ENCODE results near the gene RAB24.

RAB24 gene

DNA sequence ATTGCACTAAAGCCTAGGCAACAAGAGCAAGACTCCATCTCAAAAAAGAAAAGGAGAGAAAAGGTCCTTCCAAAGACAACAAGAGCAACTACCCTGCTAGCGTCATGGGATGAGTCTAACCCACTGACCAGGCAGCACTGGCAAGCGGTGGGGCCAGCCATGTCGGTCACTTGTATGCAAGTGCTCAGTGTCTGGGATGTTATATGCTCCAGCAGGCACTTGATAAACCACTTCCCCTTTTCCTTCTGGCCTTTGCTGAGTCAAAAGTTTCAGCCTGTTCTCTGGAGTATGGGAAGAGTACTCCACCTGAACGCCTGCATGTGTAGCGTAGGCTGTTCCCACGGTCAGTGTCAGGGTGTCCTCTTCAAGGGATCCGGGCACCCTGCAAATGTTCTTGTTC lies 17.4 kb upstream of the RAB24 start:
- Histone ChIP-seq H3K27ac (ENCODE audit: insufficient read depth, low read length, poor library complexity, severe bottlenecking) (no peak overlapping the region), H3K4me1 (ENCODE audit: control insufficient read depth, insufficient read depth, low read length, poor library complexity, severe bottlenecking) (no peaks in the 10 kb centered on the region), H3K4me3 (ENCODE audit: insufficient read depth, low read depth, low read length, poor library complexity, severe bottlenecking) (no peak overlapping the region), H3K36me3 (ENCODE audit: control insufficient read depth, insufficient read depth, low read length) (no peaks in the 10 kb centered on the region), H3K27me3 (replicated peaks; ENCODE audit: control insufficient read depth, insufficient read depth, low read length, poor library complexity, severe bottlenecking) (no peaks in the 10 kb centered on the region), H3K9me3 (ENCODE audit: control insufficient read depth, low read length) (no peaks in the 10 kb centered on the region)
- no peak for DNase-seq

DNA sequence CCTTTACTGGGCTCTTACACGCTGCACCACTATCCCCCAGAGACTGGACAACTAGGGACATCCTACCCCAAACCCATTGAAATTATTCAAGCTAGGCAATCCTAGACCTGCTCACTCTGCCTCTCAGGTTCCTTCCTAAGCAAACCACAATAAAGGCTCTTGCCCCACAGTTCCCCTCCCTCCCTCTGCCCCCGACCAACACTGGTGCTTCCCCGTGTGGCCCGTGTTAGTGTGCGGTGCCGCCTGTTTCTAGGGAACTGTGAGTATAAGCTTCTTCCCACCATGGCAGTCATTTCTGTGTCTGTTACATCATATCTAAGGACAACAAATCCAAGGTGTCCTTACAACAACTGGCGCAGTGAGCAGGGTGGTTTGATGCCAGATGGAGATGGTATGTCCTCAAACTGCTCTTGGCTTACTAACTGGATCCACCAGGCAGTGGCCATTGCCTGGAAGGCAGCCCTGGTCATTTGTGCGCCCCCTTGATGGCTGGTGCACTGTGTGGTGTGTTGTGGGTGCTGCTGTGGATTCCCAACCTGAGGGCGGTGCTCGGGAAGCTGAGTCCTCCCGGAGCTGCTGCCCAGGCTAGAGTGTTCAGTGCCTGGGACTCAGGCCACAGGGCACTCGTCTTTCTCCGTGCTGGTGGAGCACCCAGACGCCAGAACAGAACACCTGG lies 16.5 kb upstream of the RAB24 start:
- Histone ChIP-seq H3K9me3 (ENCODE audit: control insufficient read depth, low read length) (no peaks in the 10 kb centered on the region), H3K4me3 (ENCODE audit: insufficient read depth, low read depth, low read length, poor library complexity, severe bottlenecking) (no peak overlapping the region), H3K27me3 (replicated peaks; ENCODE audit: control insufficient read depth, insufficient read depth, low read length, poor library complexity, severe bottlenecking) (no peaks in the 10 kb centered on the region), H3K36me3 (ENCODE audit: control insufficient read depth, insufficient read depth, low read length) (no peaks in the 10 kb centered on the region), H3K27ac (ENCODE audit: insufficient read depth, low read length, poor library complexity, severe bottlenecking) (no peak overlapping the region), H3K4me1 (ENCODE audit: control insufficient read depth, insufficient read depth, low read length, poor library complexity, severe bottlenecking) (no peaks in the 10 kb centered on the region)
- no peak for DNase-seq

DNA sequence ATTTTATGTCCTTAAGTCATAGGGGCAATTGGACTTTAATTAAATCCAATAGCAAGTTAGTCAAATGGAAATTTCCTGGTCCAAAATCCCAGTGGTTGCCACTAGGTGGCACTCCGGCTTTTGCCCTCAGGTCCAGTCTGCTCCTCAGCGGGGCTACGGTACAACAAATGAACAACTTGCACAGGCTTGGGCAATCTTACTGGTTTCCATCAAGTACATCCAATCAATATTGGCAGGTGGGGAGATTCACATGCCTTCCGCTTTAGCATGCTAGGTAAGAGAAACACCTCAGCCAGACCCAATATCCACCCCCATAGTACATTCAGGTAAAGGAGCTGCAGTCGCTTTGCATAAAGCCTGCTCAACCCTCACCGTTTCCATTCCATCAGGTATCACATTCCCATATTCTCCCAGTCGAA lies 14.4 kb upstream of the RAB24 start:
- H3K27ac ChIP-seq (ENCODE audit: insufficient read depth, low read length, poor library complexity, severe bottlenecking) = no peak overlapping the region
- peak; percentile 43 to 60 (median 55) for DNase-seq
- H3K4me1 ChIP-seq (ENCODE audit: control insufficient read depth, insufficient read depth, low read length, poor library complexity, severe bottlenecking) = peaks cover 2% of the 10 kb centered on the region
- no peaks in the 10 kb centered on the region for H3K27me3 ChIP-seq (replicated peaks; ENCODE audit: control insufficient read depth, insufficient read depth, low read length, poor library complexity, severe bottlenecking)
- H3K36me3 ChIP-seq (ENCODE audit: control insufficient read depth, insufficient read depth, low read length) = no peaks in the 10 kb centered on the region
- no peaks in the 10 kb centered on the region for H3K9me3 ChIP-seq (ENCODE audit: control insufficient read depth, low read length)
- H3K4me3 ChIP-seq (ENCODE audit: insufficient read depth, low read depth, low read length, poor library complexity, severe bottlenecking) = no peak overlapping the region

DNA sequence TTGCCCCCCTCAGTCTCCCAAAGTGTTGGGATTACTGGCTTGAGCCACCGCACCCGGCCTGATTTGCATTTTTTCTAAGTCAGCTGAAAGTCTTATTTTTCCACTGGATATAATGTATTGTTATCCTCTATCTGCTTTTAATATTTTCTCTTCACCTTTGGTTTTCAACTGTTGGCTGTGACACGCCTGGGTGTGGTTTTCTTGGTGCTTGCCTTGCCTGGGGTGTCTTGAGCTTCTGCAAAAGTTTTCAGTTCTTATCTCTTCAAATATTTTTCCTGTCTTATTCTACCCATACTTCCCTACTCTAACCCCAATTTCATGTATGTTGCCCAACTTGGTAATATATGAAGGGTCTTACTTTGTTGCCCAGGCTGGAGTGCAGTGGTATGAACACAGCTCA lies 12.5 kb upstream of the RAB24 start:
- DNase-seq = no peak
- no peak overlapping the region for H3K27ac ChIP-seq (ENCODE audit: insufficient read depth, low read length, poor library complexity, severe bottlenecking)
- no peaks in the 10 kb centered on the region for H3K9me3 ChIP-seq (ENCODE audit: control insufficient read depth, low read length)
- H3K36me3 ChIP-seq (ENCODE audit: control insufficient read depth, insufficient read depth, low read length) = no peaks in the 10 kb centered on the region
- H3K27me3 ChIP-seq (replicated peaks; ENCODE audit: control insufficient read depth, insufficient read depth, low read length, poor library complexity, severe bottlenecking) = no peaks in the 10 kb centered on the region
- peaks cover 18% of the 10 kb centered on the region for H3K4me1 ChIP-seq (ENCODE audit: control insufficient read depth, insufficient read depth, low read length, poor library complexity, severe bottlenecking)
- H3K4me3 ChIP-seq (ENCODE audit: insufficient read depth, low read depth, low read length, poor library complexity, severe bottlenecking) = no peak overlapping the region

GRCh38 chr5:177315411-177315810 lies 11.9 kb upstream of the RAB24 start:
- H3K9me3 ChIP-seq (ENCODE audit: control insufficient read depth, low read length) = no peaks in the 10 kb centered on the region
- DNase-seq = no peak
- no peaks in the 10 kb centered on the region for H3K36me3 ChIP-seq (ENCODE audit: control insufficient read depth, insufficient read depth, low read length)
- H3K4me3 ChIP-seq (ENCODE audit: insufficient read depth, low read depth, low read length, poor library complexity, severe bottlenecking) = no peak overlapping the region
- no peaks in the 10 kb centered on the region for H3K27me3 ChIP-seq (replicated peaks; ENCODE audit: control insufficient read depth, insufficient read depth, low read length, poor library complexity, severe bottlenecking)
- H3K4me1 ChIP-seq (ENCODE audit: control insufficient read depth, insufficient read depth, low read length, poor library complexity, severe bottlenecking) = peaks cover 24% of the 10 kb centered on the region
- H3K27ac ChIP-seq (ENCODE audit: insufficient read depth, low read length, poor library complexity, severe bottlenecking) = no peak overlapping the region

DNA sequence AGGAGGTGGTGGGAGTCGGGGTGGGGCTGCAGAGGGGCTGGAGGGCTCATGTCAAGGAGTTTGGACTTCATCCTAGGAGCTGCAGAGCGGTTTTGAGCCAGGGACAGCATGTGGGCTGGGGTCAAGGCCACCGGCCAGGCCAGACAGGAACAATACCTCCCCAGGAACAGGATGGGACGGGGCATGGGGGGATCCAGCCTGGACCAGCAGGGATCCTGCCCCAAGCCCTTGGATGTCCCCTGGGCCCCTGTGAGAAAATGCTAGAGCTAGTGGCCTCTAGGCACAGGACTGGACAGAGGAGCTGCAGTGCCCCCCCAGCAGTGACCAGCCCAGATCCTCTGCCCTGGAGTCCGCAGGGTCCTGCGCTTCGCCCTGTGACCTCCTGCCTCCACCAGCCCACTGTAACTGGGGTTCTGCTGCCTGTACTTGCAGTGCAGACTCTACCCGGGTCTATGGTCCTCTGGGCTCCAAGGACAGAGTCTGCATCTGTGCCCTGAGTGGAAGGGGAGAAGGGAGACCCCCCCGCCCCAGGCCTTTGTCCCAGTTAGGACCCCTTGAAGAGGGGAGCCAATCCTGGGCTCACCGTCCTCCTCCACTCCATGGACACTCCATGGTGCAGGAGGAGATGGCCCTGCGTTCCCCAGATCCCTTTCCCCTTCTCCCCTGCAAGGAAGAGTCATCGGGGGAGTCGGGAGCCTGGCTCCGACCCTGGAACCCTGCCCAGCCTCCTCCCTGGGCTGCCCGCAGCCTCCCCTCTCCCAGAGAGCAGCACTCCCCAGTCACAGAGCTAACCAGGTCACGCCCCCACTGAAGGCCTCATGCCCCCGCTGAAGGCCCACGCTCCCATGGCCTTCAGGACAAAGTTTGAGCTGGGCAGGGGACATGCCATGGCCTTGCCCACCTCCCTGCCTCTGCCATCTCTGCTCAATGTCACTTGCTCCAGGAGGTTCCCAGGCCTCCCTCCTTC lies 11.1 kb upstream of the RAB24 start:
- no peak overlapping the region for H3K27ac ChIP-seq (ENCODE audit: insufficient read depth, low read length, poor library complexity, severe bottlenecking)
- H3K27me3 ChIP-seq (replicated peaks; ENCODE audit: control insufficient read depth, insufficient read depth, low read length, poor library complexity, severe bottlenecking) = no peaks in the 10 kb centered on the region
- DNase-seq = no peak
- peaks cover 32% of the 10 kb centered on the region for H3K4me1 ChIP-seq (ENCODE audit: control insufficient read depth, insufficient read depth, low read length, poor library complexity, severe bottlenecking)
- H3K4me3 ChIP-seq (ENCODE audit: insufficient read depth, low read depth, low read length, poor library complexity, severe bottlenecking) = no peak overlapping the region
- H3K9me3 ChIP-seq (ENCODE audit: control insufficient read depth, low read length) = no peaks in the 10 kb centered on the region
- H3K36me3 ChIP-seq (ENCODE audit: control insufficient read depth, insufficient read depth, low read length) = no peaks in the 10 kb centered on the region

DNA sequence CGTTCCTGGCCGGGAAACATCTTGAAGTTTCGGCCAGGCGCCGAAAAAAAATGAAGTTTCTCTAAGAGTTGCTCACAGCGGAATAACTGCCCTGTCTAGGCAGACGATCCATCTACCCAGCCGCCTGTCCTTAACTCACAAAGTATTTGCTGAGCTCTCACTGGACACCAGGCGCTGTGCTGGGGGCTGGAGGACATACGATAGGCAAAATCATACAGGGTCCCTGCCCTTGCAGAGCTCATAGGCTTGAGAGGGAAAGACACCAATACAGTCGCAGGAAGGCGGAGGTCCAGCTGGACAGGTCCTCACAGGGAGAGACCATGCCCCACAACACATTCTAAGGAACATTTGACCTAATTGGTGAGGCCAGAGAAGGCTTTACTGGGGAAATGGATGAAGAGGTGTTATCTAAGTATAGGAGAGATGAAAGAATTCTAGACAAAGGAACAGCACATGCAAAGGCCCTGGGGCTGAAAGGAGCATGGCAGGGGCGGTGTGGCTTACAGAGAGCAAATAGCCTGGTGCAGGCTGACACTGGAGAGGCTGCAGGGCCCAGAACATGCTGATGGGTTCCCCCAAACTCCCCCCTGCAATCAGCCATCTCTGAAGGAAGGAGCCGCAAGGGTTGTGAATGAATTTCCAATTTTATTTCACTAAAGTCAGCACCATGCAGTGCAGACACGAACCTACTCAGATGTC lies 10.2 kb upstream of the RAB24 start:
- no peaks in the 10 kb centered on the region for H3K27me3 ChIP-seq (replicated peaks; ENCODE audit: control insufficient read depth, insufficient read depth, low read length, poor library complexity, severe bottlenecking)
- H3K4me1 ChIP-seq (ENCODE audit: control insufficient read depth, insufficient read depth, low read length, poor library complexity, severe bottlenecking) = peaks cover 33% of the 10 kb centered on the region
- H3K4me3 ChIP-seq (ENCODE audit: insufficient read depth, low read depth, low read length, poor library complexity, severe bottlenecking) = no peak overlapping the region
- H3K9me3 ChIP-seq (ENCODE audit: control insufficient read depth, low read length) = no peaks in the 10 kb centered on the region
- DNase-seq = no peak
- no peak overlapping the region for H3K27ac ChIP-seq (ENCODE audit: insufficient read depth, low read length, poor library complexity, severe bottlenecking)
- no peaks in the 10 kb centered on the region for H3K36me3 ChIP-seq (ENCODE audit: control insufficient read depth, insufficient read depth, low read length)

- Histone ChIP-seq H3K27me3 (replicated peaks; ENCODE audit: control insufficient read depth, insufficient read depth, low read length, poor library complexity, severe bottlenecking) (no peaks in the 10 kb centered on the region), H3K27ac (ENCODE audit: insufficient read depth, low read length, poor library complexity, severe bottlenecking) (peak overlapping the region; percentile 23), H3K9me3 (ENCODE audit: control insufficient read depth, low read length) (no peaks in the 10 kb centered on the region), H3K36me3 (ENCODE audit: control insufficient read depth, insufficient read depth, low read length) (no peaks in the 10 kb centered on the region), H3K4me3 (ENCODE audit: insufficient read depth, low read depth, low read length, poor library complexity, severe bottlenecking) (peak overlapping the region; percentile 58), H3K4me1 (ENCODE audit: control insufficient read depth, insufficient read depth, low read length, poor library complexity, severe bottlenecking) (peaks cover 33% of the 10 kb centered on the region)
- DNase-seq = no peak
Measured at GRCh38 chr5:177312649-177313181, 9.2 kb upstream of the RAB24 start.

DNA sequence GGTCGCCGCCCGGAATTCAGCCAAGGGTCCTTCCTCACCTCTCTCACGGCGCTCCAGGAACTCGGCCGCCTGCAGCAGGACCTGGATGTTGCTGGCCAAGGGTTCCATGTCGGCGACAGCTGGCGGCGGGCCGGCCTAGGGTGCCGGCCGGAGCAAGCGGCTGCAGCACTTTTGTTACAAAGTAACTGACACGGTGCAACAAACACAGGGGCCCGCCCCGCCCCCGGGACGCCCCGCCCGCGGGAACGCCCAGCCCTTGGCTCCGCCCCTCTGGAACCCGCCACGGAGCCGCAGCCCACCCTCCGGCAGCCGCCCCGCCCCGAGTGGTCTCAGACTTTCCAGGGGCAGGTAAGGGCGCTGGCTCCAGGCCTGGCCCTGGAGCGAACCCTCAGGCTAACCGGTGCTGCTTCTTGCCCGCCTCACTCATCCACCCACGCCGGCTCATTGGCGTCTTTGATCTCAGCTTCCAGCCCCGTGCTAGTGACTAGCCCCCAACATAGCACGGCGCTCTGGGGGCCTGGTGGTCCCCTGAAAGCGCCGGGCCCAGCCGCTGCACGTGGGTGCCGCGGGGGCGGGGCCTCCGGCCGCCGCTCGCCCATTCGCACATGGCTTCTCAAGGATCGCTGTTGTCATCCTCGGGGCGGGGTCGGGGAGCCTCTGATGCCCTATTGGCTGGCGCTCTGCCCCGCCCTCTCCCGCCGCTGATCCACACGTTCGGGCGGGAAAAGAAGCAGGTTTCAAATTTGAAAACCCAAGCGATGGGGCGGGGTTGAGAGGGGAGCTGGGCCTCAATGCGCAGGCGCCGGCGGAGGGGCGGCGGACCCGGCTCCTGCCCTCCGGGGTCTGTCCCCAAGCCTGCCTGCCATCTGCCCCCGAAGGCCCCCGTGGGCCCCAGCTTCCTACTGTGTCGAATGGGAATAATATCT lies 8.5 kb upstream of the RAB24 start, which contains the start of gene MXD3:
Gene MXD3 (minus strand): TSS at position 176 of the 926 bp plus-strand sequence. CDS start 68 bp downstream, at position 108.
- H3K36me3 ChIP-seq (ENCODE audit: control insufficient read depth, insufficient read depth, low read length) = peaks cover 3% of the 10 kb centered on the region
- peaks cover 38% of the 10 kb centered on the region for H3K4me1 ChIP-seq (ENCODE audit: control insufficient read depth, insufficient read depth, low read length, poor library complexity, severe bottlenecking)
- no peaks in the 10 kb centered on the region for H3K27me3 ChIP-seq (replicated peaks; ENCODE audit: control insufficient read depth, insufficient read depth, low read length, poor library complexity, severe bottlenecking)
- H3K4me3 ChIP-seq (ENCODE audit: insufficient read depth, low read depth, low read length, poor library complexity, severe bottlenecking) = peak within 1 kb of the TSS; percentile 58
- H3K27ac ChIP-seq (ENCODE audit: insufficient read depth, low read length, poor library complexity, severe bottlenecking) = peak within 1 kb of the TSS; percentile 23
- H3K9me3 ChIP-seq (ENCODE audit: control insufficient read depth, low read length) = no peaks in the 10 kb centered on the region
- peak; percentile 89 to 93 (median 89) for DNase-seq
